IPS DF 6.9 (cell line): ENCODE measurements around the gene DAB1.

Source experiments
- DNase-seq: peaks from one replicate; pipeline ENCODE4 v3.0.0-alpha.2; 2013; ENCODE audit warnings: low read depth, low spot score
- H3K27ac ChIP-seq: one replicate; pipeline ENCODE4 v1.5.1; 2013; ENCODE audit warnings: low read length, control low read depth
- H3K27me3 ChIP-seq: 2 replicates; pipeline ENCODE4 v1.6.1; 2013; ENCODE audit warnings: mild to moderate bottlenecking, low read length; ENCODE audit not compliant: control insufficient read depth, insufficient read depth
- H3K36me3 ChIP-seq: 2 replicates; pipeline ENCODE4 v1.6.1; 2013; ENCODE audit warnings: low read length; ENCODE audit not compliant: control insufficient read depth, insufficient read depth
- H3K4me1 ChIP-seq: 2 replicates; pipeline ENCODE4 v1.6.1; 2013; ENCODE audit warnings: low read length; ENCODE audit not compliant: control insufficient read depth, insufficient read depth
- H3K4me3 ChIP-seq: 2 replicates; pipeline ENCODE4 v1.5.1; 2013; ENCODE audit warnings: mild to moderate bottlenecking, low read length
- H3K9me3 ChIP-seq: 2 replicates; pipeline ENCODE4 v1.6.1; 2013; ENCODE audit warnings: low read length, inconsistent platforms; ENCODE audit not compliant: control insufficient read depth, insufficient read depth
- WGBS: extraction: QIAGEN DNeasy Blood & Tissue Kit; methylation state at CpG from one replicate; pipeline ENCODE4 v1.1.7; 2013; ENCODE audit warnings: mixed read lengths, missing lambda C conversion rate; ENCODE audit not compliant: insufficient read length, insufficient coverage; 5-methylcytosine and 5-hydroxymethylcytosine counted together

DAB1 gene

DNA sequence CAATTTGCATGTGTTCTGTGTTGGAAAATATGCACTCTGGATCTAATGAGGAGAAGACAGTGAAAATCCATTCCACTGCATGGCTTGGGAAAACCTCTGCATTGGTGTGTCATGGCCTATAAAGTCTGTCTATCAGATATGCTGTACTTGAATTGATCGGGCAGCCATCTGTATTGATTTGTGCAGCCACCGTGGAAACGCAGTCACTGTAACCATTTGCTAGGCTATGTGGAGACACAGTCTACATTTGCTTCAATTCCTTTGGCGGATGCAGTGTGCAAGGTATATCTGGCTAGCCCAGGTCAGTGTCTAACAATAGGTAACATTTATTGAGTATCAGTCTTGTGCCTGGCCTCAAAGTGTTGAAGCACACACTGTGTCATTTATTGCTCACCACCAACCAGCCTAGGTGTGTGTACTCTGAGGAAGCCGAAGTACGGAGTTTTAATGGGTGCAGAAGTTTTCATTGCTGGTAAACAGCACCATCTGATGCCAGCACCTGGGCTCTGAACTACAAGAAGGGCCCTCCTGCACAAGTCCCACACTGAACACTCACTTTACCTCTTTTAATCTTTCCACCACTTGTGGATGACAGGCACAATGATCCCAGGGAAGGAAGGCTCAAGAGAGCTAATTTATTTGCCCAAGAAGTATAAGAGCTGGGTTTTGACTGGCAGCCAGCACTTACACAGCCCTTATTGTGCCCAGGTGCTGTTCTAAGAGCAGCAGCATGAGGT lies 83.4 kb downstream of the DAB1 start:
- H3K27me3 ChIP-seq: no peaks in the 10 kb centered on the region
- no CpG with 5 or more reads among the region's 6 CpGs for WGBS
- no peak overlapping the region for H3K27ac ChIP-seq
- no peak for DNase-seq
- no peaks in the 10 kb centered on the region for H3K36me3 ChIP-seq
- no peak overlapping the region for H3K4me3 ChIP-seq
- no peaks in the 10 kb centered on the region for H3K9me3 ChIP-seq
- no peaks in the 10 kb centered on the region; the same call in 1 of the 2 replicates for H3K4me1 ChIP-seq

DNA sequence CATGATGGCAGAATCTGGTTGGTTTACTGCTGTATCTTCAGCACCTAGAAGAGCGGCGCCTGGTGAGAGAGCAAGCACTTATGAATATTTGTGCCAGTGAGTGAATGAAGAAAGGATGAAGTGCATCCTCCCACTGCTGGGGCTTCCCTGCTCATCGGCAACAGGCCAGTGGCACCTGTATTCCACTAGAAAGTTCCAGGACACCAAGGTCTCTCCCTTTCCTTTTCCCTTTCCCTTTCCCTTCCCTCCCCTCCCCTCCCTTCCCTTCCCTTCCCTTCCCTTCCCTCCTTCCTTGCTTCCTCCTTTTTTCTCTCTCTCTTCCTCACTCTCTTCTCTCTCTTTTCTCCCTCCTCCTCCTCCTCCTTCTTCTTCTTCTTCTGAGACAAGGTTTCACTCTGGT lies 86.2 kb downstream of the DAB1 start:
- Histone ChIP-seq H3K36me3 (no peaks in the 10 kb centered on the region), H3K27me3 (no peaks in the 10 kb centered on the region), H3K27ac (no peak overlapping the region), H3K4me3 (no peak overlapping the region), H3K4me1 (no peaks in the 10 kb centered on the region; the same call in 1 of the 2 replicates), H3K9me3 (no peaks in the 10 kb centered on the region)
- no CpG with 5 or more reads among the region's 3 CpGs for WGBS
- no peak for DNase-seq

DNA sequence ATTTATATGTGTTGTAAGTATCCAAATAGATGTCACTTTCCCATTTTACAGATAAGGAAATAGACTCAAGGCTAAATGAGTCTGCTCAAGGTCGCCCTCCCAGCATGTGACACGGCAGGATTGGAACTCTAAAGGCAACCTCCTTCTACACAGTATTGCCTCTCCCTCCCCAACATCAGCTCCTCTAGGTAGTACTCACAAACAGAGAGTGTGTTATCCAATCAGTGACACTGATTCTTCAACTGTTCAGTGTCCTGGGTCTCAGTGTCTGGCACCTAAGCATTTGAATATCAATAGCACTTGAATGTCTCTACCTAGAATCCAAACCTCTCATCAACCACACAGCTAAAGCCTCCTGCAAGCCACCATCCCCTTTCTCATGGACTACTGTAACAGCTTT lies 87.1 kb downstream of the DAB1 start:
- Histone ChIP-seq H3K4me3 (no peak overlapping the region), H3K27me3 (no peaks in the 10 kb centered on the region), H3K4me1 (no peaks in the 10 kb centered on the region; the same call in 1 of the 2 replicates), H3K9me3 (no peaks in the 10 kb centered on the region), H3K27ac (no peak overlapping the region), H3K36me3 (no peaks in the 10 kb centered on the region)
- no CpG with 5 or more reads among the region's 2 CpGs for WGBS
- no peak for DNase-seq

DNA sequence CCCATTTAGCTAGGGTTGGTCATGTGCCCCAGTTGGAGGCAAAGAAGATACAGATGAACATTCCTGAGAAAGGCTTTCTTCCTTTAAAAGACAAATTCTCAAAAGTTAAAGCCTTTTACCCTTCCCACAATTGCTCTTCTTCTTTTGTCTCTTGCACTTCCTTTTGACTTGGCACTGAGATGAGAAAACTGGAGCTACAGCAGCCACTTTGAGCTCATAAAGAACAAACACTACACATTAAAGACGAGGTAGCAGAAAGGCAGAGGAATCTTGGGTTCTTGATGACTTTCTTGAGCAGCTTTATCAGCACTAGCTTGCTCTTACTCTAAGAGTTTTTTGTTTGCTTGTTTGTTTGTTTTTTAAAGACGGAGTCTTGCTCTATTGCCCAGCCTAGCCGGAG lies 92.2 kb downstream of the DAB1 start:
- H3K4me1 ChIP-seq: no peaks in the 10 kb centered on the region
- whole genome bisulfite sequencing: no CpG with 5 or more reads among the region's 3 CpGs
- DNase-seq: no peak
- H3K27me3 ChIP-seq: no peaks in the 10 kb centered on the region
- H3K9me3 ChIP-seq: no peaks in the 10 kb centered on the region
- no peak overlapping the region for H3K27ac ChIP-seq
- no peak overlapping the region for H3K4me3 ChIP-seq
- H3K36me3 ChIP-seq: no peaks in the 10 kb centered on the region

DNA sequence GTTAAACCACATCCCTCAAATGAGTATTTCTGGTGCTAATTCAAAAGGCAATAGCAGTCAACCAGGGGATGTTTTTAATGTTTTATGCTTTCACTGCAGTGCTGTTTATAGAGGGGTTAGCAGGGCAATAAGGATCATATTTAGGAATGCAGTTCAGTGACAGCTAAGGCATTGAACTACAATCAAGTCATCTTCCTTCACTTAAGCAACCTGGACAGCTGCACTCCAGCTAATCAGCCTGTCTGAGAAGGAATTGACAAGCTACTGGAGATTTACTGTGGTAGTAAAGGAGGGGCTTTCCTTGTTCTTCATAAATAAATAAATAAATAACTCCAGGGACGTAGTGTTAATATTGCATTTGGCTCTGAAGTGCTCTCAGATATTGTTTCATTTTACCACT lies 93.9 kb downstream of the DAB1 start:
- no peaks in the 10 kb centered on the region for H3K36me3 ChIP-seq
- H3K27ac ChIP-seq: no peak overlapping the region
- WGBS: no CpG with 5 or more reads among the region's 1 CpG
- H3K9me3 ChIP-seq: no peaks in the 10 kb centered on the region
- H3K4me1 ChIP-seq: no peaks in the 10 kb centered on the region
- no peak for DNase-seq
- H3K4me3 ChIP-seq: no peak overlapping the region
- no peaks in the 10 kb centered on the region for H3K27me3 ChIP-seq

DNA sequence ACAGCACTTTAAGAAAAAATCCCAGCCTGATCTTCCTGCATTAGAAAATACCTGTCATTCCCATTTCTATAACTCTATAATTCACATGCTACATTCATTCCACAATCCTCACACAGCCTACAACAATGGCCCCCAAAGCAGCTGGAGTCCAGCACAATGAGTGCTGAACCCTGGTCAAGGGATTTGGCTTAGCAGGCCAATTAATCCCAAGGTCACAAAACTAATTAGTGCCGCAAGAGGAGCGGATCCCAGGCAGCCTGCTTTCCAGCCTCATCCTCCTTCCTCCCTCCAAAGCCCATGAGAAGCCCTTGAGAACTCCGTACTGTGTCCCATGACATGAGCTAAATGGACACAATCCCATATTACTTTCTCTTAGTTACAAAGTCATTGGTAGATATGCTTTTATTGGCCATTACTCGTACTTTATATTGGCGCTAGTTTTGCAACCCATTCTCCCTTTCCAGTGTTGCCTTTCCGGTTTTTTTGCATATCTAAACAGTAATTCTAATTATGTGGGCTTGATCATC lies 94.8 kb downstream of the DAB1 start:
- DNase-seq: no peak
- Histone ChIP-seq H3K4me3 (no peak overlapping the region), H3K27ac (no peak overlapping the region), H3K4me1 (peaks cover 3% of the 10 kb centered on the region; the same call in 1 of the 2 replicates), H3K27me3 (no peaks in the 10 kb centered on the region), H3K36me3 (no peaks in the 10 kb centered on the region), H3K9me3 (no peaks in the 10 kb centered on the region)
- WGBS: no CpG with 5 or more reads among the region's 6 CpGs

DNA sequence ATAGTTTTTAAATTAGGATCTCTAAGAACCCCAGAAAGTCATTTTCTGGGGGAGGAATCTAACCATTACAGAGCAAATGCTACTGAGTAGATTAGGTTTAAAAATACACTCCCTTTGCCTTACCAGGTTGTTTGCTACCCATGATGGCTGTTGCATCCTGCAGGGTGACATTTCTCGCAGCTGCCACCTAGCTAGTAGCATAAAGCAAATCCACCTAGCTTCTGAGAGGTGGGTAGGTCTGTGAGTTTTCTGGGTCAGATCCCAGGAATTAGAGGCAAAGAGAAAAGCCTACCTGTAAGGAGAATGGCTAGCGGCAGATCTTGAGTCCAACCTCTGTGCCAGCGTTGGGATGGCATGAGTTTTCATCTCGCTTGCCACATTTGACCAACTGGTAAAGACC lies 95.9 kb downstream of the DAB1 start:
- Histone ChIP-seq H3K27ac (no peak overlapping the region), H3K4me1 (peaks cover 3% of the 10 kb centered on the region; the same call in 1 of the 2 replicates), H3K4me3 (no peak overlapping the region), H3K36me3 (no peaks in the 10 kb centered on the region), H3K9me3 (no peaks in the 10 kb centered on the region), H3K27me3 (no peaks in the 10 kb centered on the region)
- DNase-seq: no peak
- WGBS: no CpG with 5 or more reads among the region's 4 CpGs

DNA sequence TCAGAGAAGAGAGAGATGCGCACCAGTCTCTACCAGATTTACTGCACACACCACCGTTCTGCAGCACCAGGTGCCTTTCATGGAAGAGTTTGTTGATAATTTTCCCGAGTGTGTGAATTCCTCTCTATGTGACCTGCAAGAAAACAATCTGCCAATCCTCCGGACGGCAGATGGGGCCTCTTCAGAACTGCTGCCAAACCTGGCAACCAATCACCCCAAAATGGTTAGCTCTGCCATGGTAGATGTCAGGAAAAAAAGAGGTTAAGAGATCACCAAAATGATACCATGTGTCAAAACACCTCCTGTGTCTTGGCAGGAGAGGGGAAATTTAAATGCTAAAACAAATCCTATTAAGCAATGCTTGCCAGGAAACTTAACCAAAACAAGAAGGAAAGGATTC lies 96.5 kb downstream of the DAB1 start:
- no peak for DNase-seq

DNA sequence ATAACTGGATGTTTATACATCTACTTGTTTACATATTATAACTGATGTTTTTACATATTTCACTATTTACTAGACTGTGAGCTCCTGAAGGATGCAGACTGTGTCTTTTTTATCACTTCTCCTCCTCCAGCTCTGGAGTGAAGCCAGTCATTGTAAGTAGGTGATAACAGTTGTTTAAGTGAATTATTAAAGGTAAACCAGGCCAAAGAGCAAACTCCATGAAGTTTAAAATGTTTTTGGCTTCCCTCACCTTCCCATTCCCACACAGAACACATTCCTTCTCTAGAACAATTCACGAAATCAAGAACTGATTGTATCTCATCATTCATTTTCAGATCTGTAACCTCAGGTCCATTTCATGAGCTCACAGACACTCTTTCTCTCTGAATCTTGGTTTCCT lies 98.3 kb downstream of the DAB1 start:
- H3K27me3 ChIP-seq: no peaks in the 10 kb centered on the region
- H3K36me3 ChIP-seq: no peaks in the 10 kb centered on the region
- H3K4me3 ChIP-seq: no peak overlapping the region
- peaks cover 3% of the 10 kb centered on the region; the same call in 1 of the 2 replicates for H3K4me1 ChIP-seq
- no peaks in the 10 kb centered on the region for H3K9me3 ChIP-seq
- no peak for DNase-seq
- no peak overlapping the region for H3K27ac ChIP-seq
- WGBS: no CpG with 5 or more reads among the region's 1 CpG

More for the DNA sequence above, 96.5 kb downstream of the DAB1 start:
- Histone ChIP-seq H3K9me3 (no peaks in the 10 kb centered on the region), H3K27me3 (no peaks in the 10 kb centered on the region), H3K4me1 (peaks cover 3% of the 10 kb centered on the region; the same call in 1 of the 2 replicates), H3K4me3 (no peak overlapping the region), H3K27ac (no peak overlapping the region), H3K36me3 (no peaks in the 10 kb centered on the region)
- no CpG with 5 or more reads among the region's 5 CpGs for WGBS

DNA sequence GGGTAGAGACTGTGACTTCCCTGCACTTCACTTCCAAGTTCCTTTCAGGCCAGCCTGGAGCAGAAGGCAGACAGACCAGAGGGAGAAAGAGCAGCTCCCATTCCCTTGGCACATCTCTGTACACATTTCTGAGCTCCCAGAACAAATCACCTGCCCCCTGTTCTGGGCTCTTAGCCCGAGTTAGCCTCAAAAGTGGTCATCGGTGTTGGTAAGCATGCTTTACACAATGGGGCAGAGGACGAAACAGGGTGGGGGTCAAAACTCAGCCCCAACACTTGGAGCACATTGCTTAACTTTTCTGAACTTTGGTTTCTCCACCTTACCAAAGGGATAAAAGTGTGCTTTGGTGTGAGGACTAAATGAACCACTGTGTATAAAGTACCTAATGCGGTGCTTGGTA lies 98.7 kb downstream of the DAB1 start:
- no CpG with 5 or more reads among the region's 4 CpGs for WGBS
- no peak overlapping the region for H3K4me3 ChIP-seq
- peaks cover 3% of the 10 kb centered on the region; the same call in 1 of the 2 replicates for H3K4me1 ChIP-seq

DNA sequence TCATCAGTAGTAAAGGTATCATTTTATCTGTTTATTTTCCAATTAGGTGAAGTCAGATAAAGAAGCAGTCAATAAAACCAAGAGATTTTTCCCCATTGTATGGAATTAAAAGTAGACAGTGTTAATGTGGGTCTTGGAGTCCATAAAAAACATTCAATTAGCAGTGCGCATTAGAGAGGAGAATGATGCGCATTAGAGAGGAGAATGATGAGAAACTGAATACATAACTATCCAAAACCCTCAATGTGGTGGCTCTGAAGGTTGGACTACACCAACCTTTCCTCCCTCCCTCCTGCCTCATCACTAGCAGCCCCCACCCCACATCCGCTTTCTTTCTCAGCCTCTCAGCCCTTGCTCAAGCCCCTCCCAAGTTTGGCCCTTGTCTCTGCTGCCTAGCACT lies 99.5 kb downstream of the DAB1 start:
- H3K9me3 ChIP-seq: no peaks in the 10 kb centered on the region
- no CpG with 5 or more reads among the region's 3 CpGs for WGBS
- no peaks in the 10 kb centered on the region for H3K27me3 ChIP-seq
- H3K36me3 ChIP-seq: no peaks in the 10 kb centered on the region
- H3K4me1 ChIP-seq: peaks cover 3% of the 10 kb centered on the region; the same call in 1 of the 2 replicates
- H3K27ac ChIP-seq: no peak overlapping the region
- no peak for DNase-seq
- no peak overlapping the region for H3K4me3 ChIP-seq

More for the DNA sequence above, 98.7 kb downstream of the DAB1 start:
- no peak overlapping the region for H3K27ac ChIP-seq
- H3K36me3 ChIP-seq: no peaks in the 10 kb centered on the region
- H3K9me3 ChIP-seq: no peaks in the 10 kb centered on the region
- H3K27me3 ChIP-seq: no peaks in the 10 kb centered on the region
- DNase-seq: no peak
